ENCODE measurements around the gene GYPB.
"Not testable (repeated sequence)": the region's sequence is repeated elsewhere in the genome, so short reads cannot be mapped to it uniquely, and the experiment has no call there.

DNA sequence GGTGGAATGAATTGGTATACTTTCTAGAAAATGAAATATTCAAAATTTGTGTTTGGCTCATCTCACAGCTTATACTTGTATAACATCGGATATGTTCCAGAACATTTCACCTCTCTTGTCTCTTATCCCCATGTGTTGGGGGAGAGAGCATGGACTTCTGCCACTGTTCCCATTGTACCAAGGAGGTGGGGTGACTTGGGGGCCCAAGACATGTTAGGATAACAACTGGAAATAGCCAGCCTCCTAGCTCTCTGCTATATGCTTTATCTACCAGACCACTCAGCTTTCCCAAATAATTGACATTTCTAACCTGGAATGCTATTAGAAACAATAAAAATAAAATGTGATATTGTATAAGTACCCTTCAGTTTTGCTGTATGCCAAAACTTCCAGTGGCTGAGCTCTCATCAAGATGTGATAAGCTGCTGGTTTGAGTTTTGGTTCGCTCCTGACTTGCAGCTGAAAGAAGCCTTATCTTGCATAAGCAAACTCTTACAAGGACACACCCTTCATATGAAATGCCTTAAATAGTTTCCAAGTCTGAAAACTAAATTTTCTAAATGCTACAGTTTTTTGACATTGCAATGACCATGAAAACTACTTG lies 12.9 kb downstream of the GYPB start:
- TF ChIP-seq NR4A1 (CRISPR knock-in tag; IDR thresholded peaks at IDR 0.05); NR4A1 (tag; IDR thresholded peaks at IDR 0.05); STAT5A (IDR thresholded peaks at IDR 0.05; ENCODE audit: borderline replicate concordance, low read length); RFX1 (IDR thresholded peaks at IDR 0.05); ETV6 (IDR thresholded peaks at IDR 0.05; ENCODE audit: borderline replicate concordance in 1 of 2, low read depth in 2 of 2, low read length in 1 of 2); ETV6 (CRISPR knock-in tag; IDR thresholded peaks at IDR 0.05; ENCODE audit: borderline replicate concordance); HNRNPLL (IDR thresholded peaks at IDR 0.05; ENCODE audit: low read depth, low read length, poor library complexity, severe bottlenecking); ZNF121 (CRISPR knock-in tag; conservative IDR thresholded peaks at IDR 0.05); BRD4 (IDR thresholded peaks at IDR 0.05): not testable (repeated sequence)
